ENCODE results near the gene ME1.

- TF ChIP-seq, protein P1, sequence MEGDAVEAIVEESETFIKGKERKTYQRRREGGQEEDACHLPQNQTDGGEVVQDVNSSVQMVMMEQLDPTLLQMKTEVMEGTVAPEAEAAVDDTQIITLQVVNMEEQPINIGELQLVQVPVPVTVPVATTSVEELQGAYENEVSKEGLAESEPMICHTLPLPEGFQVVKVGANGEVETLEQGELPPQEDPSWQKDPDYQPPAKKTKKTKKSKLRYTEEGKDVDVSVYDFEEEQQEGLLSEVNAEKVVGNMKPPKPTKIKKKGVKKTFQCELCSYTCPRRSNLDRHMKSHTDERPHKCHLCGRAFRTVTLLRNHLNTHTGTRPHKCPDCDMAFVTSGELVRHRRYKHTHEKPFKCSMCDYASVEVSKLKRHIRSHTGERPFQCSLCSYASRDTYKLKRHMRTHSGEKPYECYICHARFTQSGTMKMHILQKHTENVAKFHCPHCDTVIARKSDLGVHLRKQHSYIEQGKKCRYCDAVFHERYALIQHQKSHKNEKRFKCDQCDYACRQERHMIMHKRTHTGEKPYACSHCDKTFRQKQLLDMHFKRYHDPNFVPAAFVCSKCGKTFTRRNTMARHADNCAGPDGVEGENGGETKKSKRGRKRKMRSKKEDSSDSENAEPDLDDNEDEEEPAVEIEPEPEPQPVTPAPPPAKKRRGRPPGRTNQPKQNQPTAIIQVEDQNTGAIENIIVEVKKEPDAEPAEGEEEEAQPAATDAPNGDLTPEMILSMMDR (IDR thresholded peaks at IDR 0.05), result no peak
- TF ChIP-seq POLR2A (IDR thresholded peaks at IDR 0.05) (no peak), EP300 (IDR thresholded peaks at IDR 0.05) (no peak)
These were observed 63.7 kb downstream of the ME1 start for GRCh38 chr6:83367104-83367503.
